GM18505 (cell line): ENCODE measurements around the gene CBLC.

Experiments used
- ATAC-seq: cut with Tn5 transposase; IDR thresholded peaks from one replicate; pipeline ENCODE4 v1.9.1; 2021; ENCODE audit not compliant: unreplicated experiment
- POLR2A ChIP-seq: IDR thresholded peaks from 4 replicates; pipeline ENCODE4 v1.6.1; 2011; ENCODE audit warnings: borderline replicate concordance; ENCODE audit not compliant: insufficient read depth, insufficient read length; ENCODE audit errors: extremely low read depth

Gene CBLC

GRCh38 chr19:44846455-44847143, 68.9 kb downstream of the CBLC start:
- ATAC-seq, result no peak
- no peak for TF ChIP-seq POLR2A

GRCh38 chr19:44847144-44848035, 69.7 kb downstream of the CBLC start:
- no peak for ATAC-seq
- TF ChIP-seq POLR2A, result no peak

GRCh38 chr19:44848036-44848811, 70.5 kb downstream of the CBLC start:
- TF ChIP-seq POLR2A, result no peak
- ATAC-seq, result no peak

GRCh38 chr19:44848812-44849447, 71.2 kb downstream of the CBLC start:
- TF ChIP-seq POLR2A, result no peak
- ATAC-seq, result no peak
